Lower leg skin (tissue), 3 donors: ENCODE results near the gene EBNA1BP2.

Source experiments
- CTCF ChIP-seq, 3 donors: fragments of 450-650 bp; IDR thresholded peaks; one replicate each; pipeline ENCODE4 v1.5.1; 2016; ENCODE audit warnings: antibody characterized with exemption in 3 of 3, mild to moderate bottlenecking in 3 of 3, moderate library complexity in 2 of 3
- POLR2A ChIP-seq, 2 donors: fragments of 450-650 bp; IDR thresholded peaks; one replicate each; pipeline ENCODE4 v1.6.1; 2016 to 2017; ENCODE audit warnings: antibody characterized with exemption in 2 of 2, mild to moderate bottlenecking in 1 of 2, moderate library complexity in 1 of 2

- no peak for TF ChIP-seq CTCF (IDR thresholded peaks at IDR 0.05)
- no peak for TF ChIP-seq POLR2A (IDR thresholded peaks at IDR 0.05)
Observed at GRCh38 chr1:43128816-43129215, 43.3 kb downstream of the EBNA1BP2 start.
